GM12891 (cell line): ENCODE measurements around the gene ZSCAN25.
A peak's percentile ranks its signal among the peaks of the same experiment; 100 is the strongest.

Experiments
- DNase-seq: peaks from one replicate; pipeline ENCODE4 v3.0.0; 2011; ENCODE audit warnings: low spot score; ENCODE audit not compliant: insufficient read length
- FAIRE-seq: peaks from 2 replicates; lab custom pipeline; 2011; peaks lifted over from hg19 to GRCh38; lab: Jason Lieb, UNC
- PAX5 ChIP-seq: IDR thresholded peaks from 2 replicates; pipeline ENCODE4 v1.6.1; 2011; ENCODE audit warnings: low read length, moderate library complexity, mild to moderate bottlenecking; ENCODE audit not compliant: insufficient read depth, severe bottlenecking
- POLR2A ChIP-seq: IDR thresholded peaks from 2 replicates; pipeline ENCODE4 v1.6.1; 2011; ENCODE audit warnings: low read depth, low read length, control low read depth
- POLR2AphosphoS5 ChIP-seq: IDR thresholded peaks from 2 replicates; pipeline ENCODE4 v1.6.1; 2011; ENCODE audit warnings: low read depth, low read length, control low read depth
- POU2F2 ChIP-seq: IDR thresholded peaks from 2 replicates; pipeline ENCODE4 v1.6.1; 2011; ENCODE audit warnings: low read depth, mild to moderate bottlenecking, control low read depth, low read length, moderate library complexity
- SPI1 ChIP-seq: IDR thresholded peaks from 2 replicates; pipeline ENCODE4 v1.6.1; 2011; ENCODE audit warnings: low read depth, low read length, control low read depth
- TAF1 ChIP-seq: IDR thresholded peaks from 2 replicates; pipeline ENCODE4 v1.6.1; 2011; ENCODE audit warnings: low read depth, low read length, control low read depth

The ZSCAN25 gene

DNA sequence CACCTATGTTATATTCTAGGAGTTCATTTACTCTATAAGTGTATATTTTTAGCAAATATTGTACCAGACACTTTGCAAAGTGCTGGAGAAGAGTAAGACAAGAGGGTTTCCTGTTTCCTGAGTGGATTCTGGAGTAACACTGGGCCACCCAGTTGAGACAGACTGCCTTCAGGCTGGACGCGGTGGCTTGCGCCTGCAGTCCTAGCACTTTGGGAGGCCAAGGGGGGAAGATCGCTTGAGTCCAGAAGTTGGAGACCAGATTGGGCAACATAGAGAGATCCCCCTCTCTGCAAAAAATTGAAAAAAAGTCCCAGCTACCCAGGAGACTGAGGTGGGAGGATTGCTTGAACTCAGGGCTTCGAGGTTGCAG, 772 bp upstream of the ZSCAN25 start:
- peak; percentile 26 for FAIRE-seq
- DNase-seq: no peak
- no peak for TF ChIP-seq TAF1
- TF ChIP-seq POLR2A: no peak
- TF ChIP-seq PAX5: no peak
- TF ChIP-seq POLR2AphosphoS5: no peak
- TF ChIP-seq POU2F2: no peak
- no peak for TF ChIP-seq SPI1

DNA sequence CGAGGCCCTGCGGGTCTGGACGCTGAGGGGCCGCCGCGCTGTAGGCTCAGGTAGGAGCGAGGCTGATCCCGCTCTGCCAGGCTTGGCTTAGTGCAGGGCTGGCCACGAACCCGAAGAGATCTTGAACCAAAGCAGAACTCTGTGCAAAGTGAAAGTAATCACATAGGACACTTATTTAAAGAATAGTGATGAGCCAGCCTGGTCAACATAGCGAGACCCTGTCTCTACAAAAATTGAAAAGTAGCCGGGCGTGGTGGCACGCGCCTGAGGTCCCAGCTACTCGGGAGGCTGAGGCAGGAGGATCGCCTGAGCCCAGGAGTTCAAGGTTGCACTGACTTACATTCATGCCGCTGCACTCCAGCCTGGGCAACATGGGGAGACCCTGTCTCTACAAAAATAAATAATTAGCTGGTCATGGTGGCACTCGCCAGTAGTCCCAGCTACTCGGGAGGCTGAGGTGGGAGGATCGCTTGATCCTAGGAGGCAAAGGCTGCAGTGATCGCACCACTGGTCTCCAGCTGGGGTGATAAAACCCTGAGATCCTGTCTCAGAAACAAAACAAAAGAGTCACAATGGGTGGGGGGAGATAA, 541 bp downstream of the ZSCAN25 start:
- peak; percentile 5 for FAIRE-seq

GRCh38 chr7:99618726-99619125, 2.0 kb downstream of the ZSCAN25 start:
- no peak for FAIRE-seq

More for the DNA sequence above, 541 bp downstream of the ZSCAN25 start:
- TF ChIP-seq POU2F2 (no peak), SPI1 (no peak)
- DNase-seq: no peak

DNA sequence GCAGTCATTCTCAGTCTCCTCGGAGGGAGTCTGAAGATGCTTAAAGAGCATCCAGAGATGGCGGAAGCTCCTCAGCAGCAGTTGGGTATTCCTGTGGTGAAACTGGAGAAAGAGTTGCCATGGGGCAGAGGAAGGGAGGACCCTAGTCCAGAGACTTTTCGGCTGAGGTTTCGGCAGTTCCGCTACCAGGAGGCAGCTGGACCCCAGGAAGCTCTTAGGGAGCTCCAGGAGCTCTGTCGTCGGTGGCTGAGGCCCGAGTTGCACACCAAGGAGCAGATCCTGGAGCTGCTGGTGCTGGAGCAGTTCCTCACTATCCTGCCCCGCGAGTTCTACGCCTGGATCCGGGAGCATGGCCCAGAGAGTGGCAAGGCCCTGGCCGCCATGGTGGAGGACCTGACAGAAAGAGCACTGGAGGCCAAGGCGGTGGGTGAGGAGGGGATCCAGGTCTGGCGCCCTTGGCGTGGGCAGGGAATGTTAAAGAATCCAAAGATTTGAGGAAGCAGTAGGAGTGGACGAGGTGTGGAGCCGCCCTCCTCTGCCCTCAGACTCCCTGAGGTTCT, 2.9 kb downstream of the ZSCAN25 start:
- no peak for FAIRE-seq
- TF ChIP-seq POLR2A: no peak
- no peak for TF ChIP-seq PAX5
- no peak for TF ChIP-seq POU2F2
- no peak for TF ChIP-seq SPI1
- no peak for TF ChIP-seq TAF1
- no peak for TF ChIP-seq POLR2AphosphoS5
- no peak for DNase-seq

More at GRCh38 chr7:99618726-99619125, 2.0 kb downstream of the ZSCAN25 start:
- TF ChIP-seq POLR2AphosphoS5: no peak
- TF ChIP-seq POLR2A: no peak
- no peak for TF ChIP-seq SPI1
- TF ChIP-seq TAF1: no peak
- no peak for TF ChIP-seq PAX5
- no peak for TF ChIP-seq POU2F2
- no peak for DNase-seq

DNA sequence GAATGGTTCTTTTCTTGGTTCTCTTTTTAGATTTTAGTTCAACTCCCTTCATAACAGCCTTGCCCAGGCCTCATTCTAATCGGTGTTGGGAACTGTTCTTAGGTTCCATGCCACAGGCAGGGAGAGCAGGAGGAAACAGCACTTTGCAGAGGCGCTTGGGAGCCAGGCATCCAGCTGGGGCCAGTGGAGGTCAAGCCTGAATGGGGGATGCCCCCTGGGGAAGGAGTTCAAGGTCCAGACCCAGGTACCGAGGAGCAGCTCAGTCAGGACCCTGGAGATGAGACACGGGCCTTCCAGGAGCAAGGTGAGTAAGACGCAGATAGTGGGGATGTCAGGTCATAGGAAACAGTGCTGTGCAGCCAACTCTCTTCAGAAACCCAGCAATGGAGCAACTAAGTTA, 4.5 kb downstream of the ZSCAN25 start:
- TF ChIP-seq POLR2AphosphoS5: no peak
- no peak for TF ChIP-seq SPI1
- TF ChIP-seq PAX5: no peak
- TF ChIP-seq POLR2A: no peak
- TF ChIP-seq POU2F2: no peak
- TF ChIP-seq TAF1: no peak
- DNase-seq (no peak), FAIRE-seq (no peak)

GRCh38 chr7:99622596-99622995, 5.8 kb downstream of the ZSCAN25 start:
- DNase-seq (no peak), FAIRE-seq (no peak)
- TF ChIP-seq PAX5: no peak
- TF ChIP-seq POLR2A: no peak
- no peak for TF ChIP-seq POU2F2
- TF ChIP-seq TAF1: no peak
- no peak for TF ChIP-seq SPI1
- TF ChIP-seq POLR2AphosphoS5: no peak

DNA sequence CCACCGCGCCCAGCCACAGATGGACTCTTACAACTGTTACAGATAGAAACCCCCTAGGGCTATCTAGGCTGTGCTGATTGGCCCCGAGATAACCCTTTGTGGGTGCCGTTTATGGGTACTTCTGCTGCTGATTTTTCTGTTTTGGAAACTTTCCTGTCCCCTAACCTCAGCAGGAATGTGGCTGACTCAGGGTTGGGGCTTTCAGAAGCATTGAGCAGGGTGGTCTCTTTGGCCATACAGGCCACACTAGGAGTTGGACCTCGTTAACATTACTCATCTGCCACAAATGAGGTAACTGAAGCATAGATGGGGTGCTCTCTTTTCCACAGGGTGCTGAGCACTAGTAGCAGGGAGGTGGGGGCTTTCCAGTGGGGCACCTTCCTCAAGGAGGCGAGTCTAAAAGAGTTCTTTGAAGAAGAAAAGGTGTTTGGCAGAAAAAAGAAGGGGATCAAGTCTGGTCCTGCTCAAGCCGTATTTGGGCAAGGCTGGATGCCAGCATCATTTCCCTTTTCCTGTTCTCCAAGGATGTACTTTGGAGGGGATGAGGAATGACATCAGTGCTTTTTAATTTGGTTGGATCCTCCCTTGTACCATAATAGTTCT, 6.4 kb downstream of the ZSCAN25 start:
- no peak for DNase-seq
- FAIRE-seq: no peak
- TF ChIP-seq POLR2AphosphoS5 (no peak), POLR2A (no peak), PAX5 (no peak)

DNA sequence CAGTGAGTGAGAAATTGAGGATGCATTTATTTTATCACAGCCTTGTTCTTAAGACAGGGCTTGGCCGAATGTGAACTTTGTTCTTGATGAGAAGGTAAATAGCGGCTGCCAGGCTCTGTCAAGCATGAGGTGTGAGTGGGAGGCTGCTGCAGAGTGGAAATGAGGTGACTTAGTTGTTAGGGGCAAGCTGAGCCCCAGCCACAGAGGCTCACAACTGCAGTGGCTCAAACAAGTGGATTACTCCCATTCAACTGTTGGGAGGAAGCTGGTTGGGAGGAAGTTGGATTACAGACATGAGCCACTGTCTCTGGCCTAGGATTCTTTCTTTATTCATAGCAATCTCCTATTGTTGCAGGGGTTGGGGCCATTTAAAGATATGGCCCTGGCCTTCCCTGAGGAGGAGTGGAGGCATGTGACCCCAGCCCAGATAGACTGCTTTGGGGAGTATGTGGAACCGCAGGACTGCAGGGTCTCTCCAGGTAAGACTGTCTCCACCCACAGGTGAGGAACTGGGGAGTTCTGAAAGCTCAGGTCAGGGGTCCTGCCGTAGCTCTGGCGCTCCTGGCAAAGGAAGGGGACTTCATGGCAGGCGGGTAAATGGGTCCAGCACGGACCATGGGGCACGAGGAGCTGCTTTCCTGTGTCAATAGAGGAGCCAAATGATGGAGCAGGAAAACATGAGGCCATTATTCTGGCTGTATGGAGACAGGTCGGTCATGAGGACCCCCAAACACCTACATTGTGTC, 7.1 kb downstream of the ZSCAN25 start:
- DNase-seq (no peak), FAIRE-seq (peak; percentile 63)
- TF ChIP-seq POLR2A (no peak), POLR2AphosphoS5 (no peak), TAF1 (no peak)

GRCh38 chr7:99624484-99624883, 7.7 kb downstream of the ZSCAN25 start:
- DNase-seq: no peak
- peak; percentile 87 for FAIRE-seq
- TF ChIP-seq POU2F2 (no peak), POLR2A (no peak), POLR2AphosphoS5 (no peak), SPI1 (no peak), TAF1 (no peak), PAX5 (no peak)

- FAIRE-seq (peak; percentile 5), DNase-seq (no peak)
- TF ChIP-seq PAX5: no peak
Measured at GRCh38 chr7:99625321-99625720, 8.6 kb downstream of the ZSCAN25 start.
